ENCODE data around the gene TJP1. TPM values are rescaled to one million over a fixed set of nuclear protein-coding genes. Genes with fewer than 3 reads are reported as not detected.

The TJP1 gene
- total RNA-seq, 1 donor from 2014 or later = 91.7 TPM

DNA sequence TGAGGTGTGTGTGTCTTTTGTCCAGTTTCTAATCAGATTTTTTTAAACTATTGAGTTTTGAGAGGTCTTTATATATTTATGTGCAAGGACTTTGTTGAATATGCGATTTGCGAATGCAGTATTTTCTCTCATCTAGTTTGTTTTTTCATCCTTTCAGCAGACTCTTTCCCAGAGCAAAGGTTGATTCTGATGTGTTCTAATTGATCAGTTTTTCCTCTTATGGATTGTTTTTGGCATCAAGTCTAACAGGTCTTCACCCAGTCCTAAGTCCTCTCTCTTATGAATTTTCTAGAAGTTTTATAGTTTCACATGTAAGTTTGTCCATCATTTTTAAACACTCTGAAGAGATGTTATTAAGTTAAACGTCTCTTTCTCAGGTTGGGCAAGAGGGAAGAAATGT is 17.8 kb upstream of the TJP1 start:
- TF ChIP-seq, protein P1, sequence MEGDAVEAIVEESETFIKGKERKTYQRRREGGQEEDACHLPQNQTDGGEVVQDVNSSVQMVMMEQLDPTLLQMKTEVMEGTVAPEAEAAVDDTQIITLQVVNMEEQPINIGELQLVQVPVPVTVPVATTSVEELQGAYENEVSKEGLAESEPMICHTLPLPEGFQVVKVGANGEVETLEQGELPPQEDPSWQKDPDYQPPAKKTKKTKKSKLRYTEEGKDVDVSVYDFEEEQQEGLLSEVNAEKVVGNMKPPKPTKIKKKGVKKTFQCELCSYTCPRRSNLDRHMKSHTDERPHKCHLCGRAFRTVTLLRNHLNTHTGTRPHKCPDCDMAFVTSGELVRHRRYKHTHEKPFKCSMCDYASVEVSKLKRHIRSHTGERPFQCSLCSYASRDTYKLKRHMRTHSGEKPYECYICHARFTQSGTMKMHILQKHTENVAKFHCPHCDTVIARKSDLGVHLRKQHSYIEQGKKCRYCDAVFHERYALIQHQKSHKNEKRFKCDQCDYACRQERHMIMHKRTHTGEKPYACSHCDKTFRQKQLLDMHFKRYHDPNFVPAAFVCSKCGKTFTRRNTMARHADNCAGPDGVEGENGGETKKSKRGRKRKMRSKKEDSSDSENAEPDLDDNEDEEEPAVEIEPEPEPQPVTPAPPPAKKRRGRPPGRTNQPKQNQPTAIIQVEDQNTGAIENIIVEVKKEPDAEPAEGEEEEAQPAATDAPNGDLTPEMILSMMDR (IDR thresholded peaks at IDR 0.05) = no peak
- no peaks in the 10 kb centered on the region for H3K9me3 Mint-ChIP-seq (ENCODE audit: low read depth)
- H3K4me1 Mint-ChIP-seq (ENCODE audit: low read depth) = peaks cover 56% of the 10 kb centered on the region
- no peak for DNase-seq (ENCODE audit: low spot score)
- no peaks in the 10 kb centered on the region for H3K36me3 Mint-ChIP-seq (ENCODE audit: low read depth)
- H3K27ac Mint-ChIP-seq (ENCODE audit: unreplicated experiment) = no peak overlapping the region
- no peaks in the 10 kb centered on the region for H3K27me3 Mint-ChIP-seq (ENCODE audit: low read depth)
- no peak overlapping the region for H3K4me3 Mint-ChIP-seq (ENCODE audit: unreplicated experiment)

DNA sequence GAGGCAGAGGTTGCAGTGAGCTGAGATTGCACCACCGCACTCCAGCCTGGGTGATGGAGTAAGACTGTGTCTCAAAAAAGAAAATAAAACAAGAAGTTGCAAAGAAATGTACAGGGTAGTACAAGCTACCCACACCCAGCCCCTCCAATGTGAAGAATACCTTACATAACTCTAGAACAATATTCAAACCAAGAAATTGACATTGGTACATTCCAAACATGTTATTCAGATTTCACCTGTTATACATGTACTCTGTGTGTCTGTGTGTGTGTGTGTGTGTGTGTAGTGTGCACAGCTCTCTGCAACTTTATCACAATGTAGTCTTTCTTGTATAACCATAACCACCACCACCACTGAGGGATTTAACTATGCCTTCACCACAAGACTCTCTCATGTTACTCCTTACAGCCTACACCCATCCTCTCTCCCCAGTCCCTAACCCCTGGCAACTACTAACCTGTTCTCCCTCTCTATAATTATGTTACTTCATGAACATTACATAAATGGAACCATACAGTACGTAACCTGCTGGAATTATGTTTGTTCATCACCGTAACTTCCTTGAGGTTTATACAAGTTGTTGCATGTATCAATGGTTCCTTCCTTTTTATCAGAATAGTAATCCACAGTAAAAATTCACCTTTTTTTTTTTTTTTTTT is 16.2 kb upstream of the TJP1 start:
- no peak overlapping the region for H3K4me3 Mint-ChIP-seq (ENCODE audit: unreplicated experiment)
- H3K4me1 Mint-ChIP-seq (ENCODE audit: low read depth) = peaks cover 52% of the 10 kb centered on the region
- DNase-seq (ENCODE audit: low spot score) = no peak
- H3K36me3 Mint-ChIP-seq (ENCODE audit: low read depth) = no peaks in the 10 kb centered on the region
- no peaks in the 10 kb centered on the region for H3K27me3 Mint-ChIP-seq (ENCODE audit: low read depth)
- TF ChIP-seq, protein P1 (IDR thresholded peaks at IDR 0.05) = no peak
- H3K27ac Mint-ChIP-seq (ENCODE audit: unreplicated experiment) = no peak overlapping the region
- no peaks in the 10 kb centered on the region for H3K9me3 Mint-ChIP-seq (ENCODE audit: low read depth)

DNA sequence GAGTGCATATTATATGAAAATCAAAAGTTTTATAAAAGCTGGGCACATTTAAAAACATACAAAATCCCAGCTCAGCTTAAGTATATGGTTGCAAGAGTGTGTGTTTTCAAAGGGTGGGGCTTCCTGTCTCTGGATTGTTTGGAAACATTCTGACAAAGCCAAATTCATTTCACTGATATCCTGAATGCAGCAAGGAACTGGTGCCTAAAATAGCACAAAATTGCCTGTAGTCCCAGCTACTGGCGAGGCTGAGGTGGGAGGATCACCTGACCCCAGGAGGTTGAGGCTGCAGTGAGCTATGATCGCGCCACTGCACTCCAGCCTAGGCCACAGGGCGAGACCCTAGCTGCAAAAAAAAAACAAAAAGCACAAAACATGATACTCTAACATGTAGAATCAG is 13.0 kb upstream of the TJP1 start:
- H3K27ac Mint-ChIP-seq (ENCODE audit: unreplicated experiment) = peak overlapping the region; percentile 79
- DNase-seq (ENCODE audit: low spot score) = no peak

DNA sequence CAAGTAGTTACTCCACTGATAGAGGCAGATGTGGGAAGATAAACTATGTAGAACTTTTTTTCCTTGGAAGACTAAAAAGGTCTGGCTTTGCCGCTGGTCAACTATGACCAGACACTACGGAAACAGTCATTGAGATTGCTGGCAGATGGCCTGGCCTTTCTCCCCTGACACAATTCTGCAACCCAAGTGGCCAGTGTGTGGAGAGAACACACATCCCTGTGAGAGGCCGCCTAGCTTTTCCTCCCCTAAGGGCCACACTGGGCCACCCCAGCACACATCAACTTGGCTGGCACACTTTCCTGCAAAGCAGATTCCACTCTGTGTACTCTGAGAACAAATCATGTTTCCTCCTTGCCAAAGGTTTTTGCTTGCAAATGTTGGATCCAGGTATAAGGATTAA is 10.4 kb upstream of the TJP1 start:
- no peaks in the 10 kb centered on the region for H3K27me3 Mint-ChIP-seq (ENCODE audit: low read depth)

More for the DNA sequence above, 13.0 kb upstream of the TJP1 start:
- Mint-ChIP-seq H3K9me3 (ENCODE audit: low read depth) (peaks cover 3% of the 10 kb centered on the region), H3K27me3 (ENCODE audit: low read depth) (no peaks in the 10 kb centered on the region), H3K36me3 (ENCODE audit: low read depth) (no peaks in the 10 kb centered on the region), H3K4me1 (ENCODE audit: low read depth) (peaks cover 33% of the 10 kb centered on the region), H3K4me3 (ENCODE audit: unreplicated experiment) (no peak overlapping the region)
- TF ChIP-seq, protein P1 (IDR thresholded peaks at IDR 0.05) = no peak

DNA sequence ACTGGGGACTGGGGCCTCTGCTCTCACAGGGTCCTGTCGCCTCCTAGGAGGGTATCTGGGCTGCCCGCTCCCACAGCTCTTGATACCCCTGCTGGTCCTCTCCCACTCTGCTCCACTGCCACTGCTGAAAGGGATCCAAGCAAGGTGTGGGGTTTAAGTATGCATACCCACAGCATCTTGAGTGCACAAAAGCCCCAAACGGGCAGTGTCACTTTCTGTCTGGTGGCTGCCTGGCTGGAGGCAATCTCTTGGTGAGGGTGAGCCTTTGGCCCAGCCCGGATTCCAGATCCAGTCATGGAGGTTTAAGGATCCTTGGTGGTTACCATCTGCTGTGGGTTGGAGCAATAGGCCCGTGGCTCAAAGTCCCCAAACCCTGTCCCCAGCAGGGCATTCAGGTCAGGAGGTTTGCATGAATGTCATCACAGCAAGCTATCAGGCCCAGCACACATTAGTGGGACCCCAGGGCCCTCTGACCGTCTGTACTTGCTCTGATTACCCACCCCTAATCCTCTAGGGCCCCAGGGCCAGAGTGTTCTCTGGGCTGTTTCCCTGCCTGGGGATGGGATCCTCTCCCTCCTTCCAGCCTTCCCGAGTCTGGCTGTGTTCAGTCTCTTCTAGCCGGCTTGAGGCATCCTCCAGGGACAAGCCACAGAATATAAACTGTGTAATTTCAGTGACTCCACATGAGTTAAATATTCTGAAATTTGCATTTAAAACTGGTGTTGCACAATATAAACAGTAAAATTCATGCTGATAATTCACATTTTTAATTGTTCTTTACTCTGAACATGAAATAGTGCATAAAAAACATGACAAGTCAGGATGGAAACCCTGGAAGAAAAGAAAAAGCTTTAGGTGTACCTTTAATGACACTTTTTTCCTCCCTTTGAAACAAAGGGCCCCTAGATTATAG is 4.9 kb upstream of the TJP1 start:
- Mint-ChIP-seq H3K27ac (ENCODE audit: unreplicated experiment) (no peak overlapping the region), H3K36me3 (ENCODE audit: low read depth) (no peaks in the 10 kb centered on the region), H3K9me3 (ENCODE audit: low read depth) (no peaks in the 10 kb centered on the region), H3K4me1 (ENCODE audit: low read depth) (peaks cover 20% of the 10 kb centered on the region), H3K4me3 (ENCODE audit: unreplicated experiment) (no peak overlapping the region), H3K27me3 (ENCODE audit: low read depth) (no peaks in the 10 kb centered on the region)
- TF ChIP-seq, protein P1 (IDR thresholded peaks at IDR 0.05) = no peak
- no peak for DNase-seq (ENCODE audit: low spot score)

More for the DNA sequence above, 10.4 kb upstream of the TJP1 start:
- peaks cover 22% of the 10 kb centered on the region for H3K4me1 Mint-ChIP-seq (ENCODE audit: low read depth)
- TF ChIP-seq, protein P1 (IDR thresholded peaks at IDR 0.05) = no peak
- H3K4me3 Mint-ChIP-seq (ENCODE audit: unreplicated experiment) = no peak overlapping the region
- peaks cover 3% of the 10 kb centered on the region for H3K9me3 Mint-ChIP-seq (ENCODE audit: low read depth)
- no peak overlapping the region for H3K27ac Mint-ChIP-seq (ENCODE audit: unreplicated experiment)
- H3K36me3 Mint-ChIP-seq (ENCODE audit: low read depth) = no peaks in the 10 kb centered on the region
- no peak for DNase-seq (ENCODE audit: low spot score)
